ENCODE data around the gene TMEM266.

Gene TMEM266

DNA sequence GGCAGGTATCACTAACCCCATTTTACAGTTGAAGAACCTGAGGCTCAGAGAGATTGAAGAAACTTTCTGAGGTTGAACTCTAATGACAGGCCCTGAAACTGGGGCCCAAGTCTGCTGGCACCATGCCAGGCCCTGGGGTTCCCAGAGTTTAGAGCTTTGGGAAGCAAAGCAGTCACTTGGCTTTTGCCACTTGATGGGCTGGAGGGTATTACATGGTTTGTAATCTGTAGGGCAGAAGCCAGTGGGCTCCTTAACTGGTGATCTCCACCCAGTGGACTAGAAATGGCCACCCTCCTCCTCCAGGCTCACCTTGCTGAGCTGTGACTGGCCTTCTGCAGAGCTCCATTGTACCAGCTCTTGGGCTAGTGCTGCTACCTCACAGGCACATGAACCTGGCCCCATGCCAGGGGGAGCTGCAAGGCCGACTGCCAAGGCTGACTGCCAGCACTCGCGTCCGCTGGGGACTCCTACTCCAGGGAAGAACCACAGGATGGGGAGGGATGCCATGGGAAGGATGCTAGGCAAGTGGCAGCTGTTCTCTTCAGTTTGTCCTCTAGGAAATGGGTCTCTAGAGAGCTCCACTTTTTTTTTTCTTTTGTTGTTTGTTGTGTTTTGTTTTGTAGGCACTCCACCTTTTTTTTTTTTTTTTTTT lies 146.7 kb downstream of the TMEM266 start:
- DNase-seq = no peak

DNA sequence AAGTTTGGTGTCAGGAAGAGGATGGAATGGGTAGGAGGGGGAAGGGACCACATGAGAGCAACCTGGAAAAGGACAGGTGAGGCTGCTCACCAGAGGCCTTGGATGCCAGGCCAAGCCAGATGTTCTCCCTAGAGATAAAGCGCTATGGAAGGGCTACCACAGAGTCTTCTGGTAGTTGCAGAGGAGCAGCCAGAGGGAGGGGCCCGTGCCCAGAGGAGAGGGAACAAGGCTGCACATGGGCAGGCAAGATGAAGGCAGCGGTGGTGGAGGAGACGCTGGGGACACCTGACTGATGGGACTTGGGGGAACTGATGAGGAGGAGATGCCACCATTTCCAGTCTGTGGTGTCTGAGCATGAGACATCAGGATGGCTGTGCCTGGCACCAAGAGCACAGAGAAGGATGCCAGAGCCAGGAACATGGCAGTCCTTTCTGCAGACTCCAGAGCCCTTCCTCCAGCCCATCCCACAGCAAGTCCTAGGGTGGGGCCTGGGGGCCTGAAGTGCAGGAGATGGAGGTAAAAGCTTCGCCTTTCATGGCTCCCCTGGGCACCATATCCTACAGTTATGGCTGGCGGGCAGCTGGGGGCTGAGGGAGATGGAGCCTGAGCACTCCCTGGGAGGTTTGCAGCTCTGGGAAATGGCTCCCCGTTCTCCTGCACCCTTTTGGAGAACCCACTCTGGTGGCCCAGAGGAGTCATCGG lies 148.4 kb downstream of the TMEM266 start:
- no peak for DNase-seq

DNA sequence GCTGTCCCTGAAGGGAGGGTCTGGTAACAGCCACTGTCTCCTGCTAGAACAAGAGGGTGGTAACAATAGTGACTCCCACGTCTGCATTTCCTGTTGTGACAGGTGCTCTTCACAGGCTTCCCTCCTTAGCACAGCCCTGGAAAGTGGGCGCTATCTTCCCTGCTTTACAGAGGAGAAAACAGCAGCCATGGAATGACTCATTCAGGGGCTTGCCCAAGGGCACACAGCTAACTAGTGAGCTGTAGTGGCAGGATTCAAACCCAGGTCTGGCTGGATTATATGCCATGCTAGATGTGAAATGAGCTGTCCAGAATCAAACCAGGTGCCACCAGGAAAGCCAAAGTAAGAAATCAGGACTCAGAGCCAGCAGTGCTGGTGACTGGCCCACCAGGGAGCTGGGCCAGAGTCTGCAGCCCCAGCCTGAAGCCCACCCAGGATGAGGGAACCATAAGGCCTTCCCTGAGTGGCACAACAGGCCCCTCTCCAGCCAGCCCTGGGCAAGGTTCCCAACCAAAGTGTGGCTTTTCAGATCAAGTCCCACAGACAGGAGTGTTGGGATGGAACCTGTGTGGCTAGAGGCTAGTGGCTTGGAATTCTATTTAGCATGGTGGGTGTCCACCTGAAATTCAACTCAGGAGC lies 149.1 kb downstream of the TMEM266 start:
- no peak for DNase-seq

DNA sequence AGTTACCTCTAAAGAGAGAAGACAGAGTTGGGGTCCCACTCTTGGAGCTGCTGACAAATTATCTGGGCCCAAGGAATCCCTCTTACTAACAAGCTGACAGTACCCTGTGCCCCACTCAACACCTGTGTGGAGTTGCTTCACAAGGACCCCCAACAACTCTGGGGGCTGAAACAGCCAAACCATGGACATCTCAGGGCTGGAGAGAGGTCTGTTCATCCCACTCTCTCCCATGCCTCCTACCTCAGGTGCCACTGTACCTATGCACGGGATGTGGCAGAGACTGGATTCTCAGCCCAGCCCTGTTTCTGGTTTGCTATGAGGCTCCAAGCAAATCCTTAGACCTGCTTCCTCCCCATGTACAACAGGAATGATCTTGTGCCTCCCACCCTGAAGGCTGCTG lies 149.7 kb downstream of the TMEM266 start:
- no peak for DNase-seq

DNA sequence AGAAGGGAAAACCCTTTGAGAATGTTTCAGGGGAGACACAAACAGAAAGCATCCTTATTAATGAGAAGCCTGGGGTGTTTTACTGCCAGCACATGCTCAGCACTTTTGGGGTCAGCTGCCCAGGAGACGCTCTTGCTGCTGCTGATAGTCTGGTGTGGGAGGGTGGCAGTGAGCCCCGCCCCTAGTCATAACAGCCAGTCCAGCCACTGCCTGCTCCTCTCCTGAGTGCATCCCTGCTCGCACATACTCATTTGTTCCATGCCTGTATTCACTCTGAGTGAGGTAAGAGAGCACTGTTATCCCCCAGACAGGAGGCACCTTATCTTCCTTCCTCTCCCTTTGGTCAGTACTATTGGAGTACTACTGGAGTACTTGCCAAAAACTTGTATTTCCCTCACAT lies 150.2 kb downstream of the TMEM266 start:
- DNase-seq = no peak

DNA sequence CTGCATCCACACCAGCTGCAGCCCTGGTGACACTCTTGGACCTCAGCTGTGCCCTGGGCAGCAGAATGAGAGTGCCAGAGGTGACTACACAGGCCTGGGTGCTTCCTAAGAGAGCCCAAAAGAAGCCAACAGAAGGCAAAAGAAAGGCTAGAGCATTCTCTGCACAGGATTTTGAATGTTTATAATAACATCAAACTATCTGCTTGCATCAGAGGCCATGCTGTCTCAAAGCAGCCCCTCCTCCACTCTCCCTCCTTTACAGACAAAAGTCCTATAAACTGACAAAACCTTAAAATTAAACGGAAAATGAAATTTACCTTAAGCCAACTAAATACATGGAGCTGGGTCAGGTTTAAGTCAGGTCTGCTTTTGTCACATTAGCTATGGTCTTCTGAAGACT lies 155.8 kb downstream of the TMEM266 start:
- no peak for DNase-seq

DNA sequence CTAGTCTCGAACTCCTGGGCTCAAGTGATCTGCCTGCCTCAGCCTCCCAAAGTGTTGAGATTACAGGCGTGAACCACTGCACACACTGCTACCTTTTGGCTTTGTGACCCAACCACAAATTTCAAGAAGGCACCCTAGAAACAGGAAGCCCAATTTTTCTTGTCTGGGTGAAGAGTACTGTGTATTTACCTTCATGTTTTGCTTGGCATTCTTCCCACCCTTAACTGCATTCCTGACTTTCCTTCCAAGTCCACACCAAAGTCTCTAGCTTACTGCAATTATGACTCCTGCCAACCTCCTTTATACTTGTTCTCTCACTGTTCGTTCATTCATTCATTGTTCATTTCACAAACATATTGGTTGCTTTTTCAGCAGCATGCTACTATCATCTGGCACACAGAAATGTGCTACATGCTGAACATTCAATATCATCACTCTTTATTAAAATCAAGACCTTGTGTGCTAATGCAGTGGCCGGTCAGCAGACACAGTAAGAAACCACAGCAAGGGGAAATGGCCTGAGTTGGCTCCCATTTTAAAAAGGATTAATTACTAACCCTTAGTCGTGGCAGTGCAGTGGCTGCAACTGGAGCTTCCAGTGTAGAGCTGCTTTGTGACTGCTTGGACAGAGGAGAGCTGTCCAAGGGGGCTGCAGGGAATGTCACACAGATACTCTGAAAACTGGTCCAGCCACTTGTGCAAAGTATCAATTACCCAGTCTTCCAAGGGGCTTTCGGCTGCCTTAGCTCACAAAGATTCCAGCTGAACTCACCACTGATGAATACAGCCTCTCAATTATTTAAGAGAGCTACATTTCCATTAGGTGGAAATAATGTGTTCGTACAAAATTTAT lies 157.5 kb downstream of the TMEM266 start:
- no peak for DNase-seq

DNA sequence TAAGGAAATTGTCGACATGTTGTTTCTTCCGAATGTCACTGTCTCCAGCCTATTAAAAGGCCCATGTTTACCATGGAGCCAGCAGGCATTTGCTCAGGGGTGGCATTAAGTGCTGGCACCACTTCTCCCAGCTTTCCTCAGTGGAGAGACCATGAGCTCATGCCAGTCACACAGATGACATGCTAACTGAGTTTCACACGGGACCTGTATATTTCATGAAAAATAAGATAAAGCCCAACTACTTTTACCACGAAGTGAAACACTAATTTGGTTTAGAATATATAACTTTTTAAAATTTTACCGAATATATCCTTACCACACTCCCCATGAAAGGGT lies 158.1 kb downstream of the TMEM266 start:
- DNase-seq = no peak

DNA sequence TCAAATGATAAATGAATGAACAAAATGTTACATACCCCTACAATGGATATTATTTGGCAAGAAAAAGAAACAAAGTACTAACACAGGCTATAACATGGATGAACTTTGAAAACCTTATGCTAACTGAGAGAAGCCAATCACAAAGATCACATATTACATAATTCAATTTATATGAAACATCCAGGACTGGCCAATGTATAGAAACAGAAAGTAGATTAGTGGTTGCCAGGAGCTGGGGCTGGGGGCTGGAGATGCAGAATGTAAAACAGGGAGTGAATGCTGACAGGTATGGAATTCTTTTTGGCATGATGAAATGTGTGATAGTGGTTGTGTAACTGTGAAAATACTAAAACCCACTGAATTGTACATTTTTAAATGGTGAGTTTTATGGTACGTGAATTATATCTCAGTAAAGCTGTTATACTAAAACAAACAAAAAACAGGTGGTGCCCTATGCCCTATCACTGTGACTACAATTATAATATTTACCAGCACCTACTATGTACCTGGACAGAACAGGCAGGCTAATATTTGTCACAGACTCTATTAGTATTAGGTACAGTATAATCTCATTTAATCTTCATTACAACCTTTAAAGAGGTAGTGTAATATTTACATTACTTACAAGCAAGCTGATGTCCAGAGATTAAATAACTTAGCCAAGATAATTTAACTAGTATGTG lies 161.4 kb downstream of the TMEM266 start:
- DNase-seq = no peak

DNA sequence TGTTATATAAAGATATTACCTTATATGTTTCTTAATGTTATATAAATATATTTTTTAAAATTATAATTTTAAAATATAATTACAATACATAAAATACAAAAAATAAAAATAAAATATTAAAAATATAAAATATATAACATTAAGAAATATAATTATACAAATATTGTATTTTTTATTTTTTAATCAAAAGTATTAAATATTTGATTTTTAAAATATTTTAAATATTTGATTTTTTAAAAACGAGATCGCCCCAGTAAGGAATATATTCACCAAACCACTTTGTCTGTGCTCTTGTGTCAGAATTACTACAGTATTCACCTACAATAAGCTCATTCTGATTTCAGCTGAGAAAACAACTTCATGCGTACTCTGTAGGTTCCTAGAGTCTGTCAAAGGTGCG lies 162.4 kb downstream of the TMEM266 start:
- no peak for DNase-seq

DNA sequence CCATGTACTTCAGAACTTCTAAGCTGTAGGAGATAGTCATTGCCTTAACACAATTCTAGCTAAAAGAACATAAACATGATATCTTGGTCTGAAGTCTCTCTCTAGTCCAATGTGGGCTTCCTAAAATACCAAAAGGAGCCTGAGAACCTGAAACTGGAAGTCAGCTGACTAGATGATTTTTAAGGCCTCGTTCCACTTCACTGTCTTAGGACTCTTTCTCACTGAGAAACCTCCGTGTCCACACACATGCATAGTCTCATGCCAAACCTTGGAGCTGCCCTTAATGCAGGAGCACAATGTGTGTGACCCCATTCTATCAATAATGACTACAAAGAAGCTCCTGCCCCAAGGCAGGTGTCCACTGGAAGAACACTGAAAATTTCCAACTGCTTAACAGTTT lies 163.7 kb downstream of the TMEM266 start:
- DNase-seq = no peak

DNA sequence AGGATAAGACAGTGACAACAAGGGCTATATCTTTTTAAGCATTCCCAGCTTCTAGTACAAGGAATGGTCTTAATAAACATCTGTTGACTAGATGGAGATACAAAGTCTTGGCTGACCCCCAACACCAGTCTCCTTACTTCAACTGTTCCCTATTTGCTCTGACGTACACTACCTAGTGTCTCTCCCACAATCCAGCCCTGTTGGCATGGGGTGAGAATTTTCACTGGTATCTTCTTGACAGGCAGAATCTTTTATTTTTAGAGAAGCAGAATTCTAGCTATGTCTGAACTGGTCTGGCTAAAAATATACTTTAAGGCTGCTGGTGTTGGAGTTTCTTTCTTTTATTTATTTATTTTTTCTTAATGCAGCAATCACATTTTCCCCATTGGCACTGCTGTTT lies 169.5 kb downstream of the TMEM266 start:
- DNase-seq = no peak

DNA sequence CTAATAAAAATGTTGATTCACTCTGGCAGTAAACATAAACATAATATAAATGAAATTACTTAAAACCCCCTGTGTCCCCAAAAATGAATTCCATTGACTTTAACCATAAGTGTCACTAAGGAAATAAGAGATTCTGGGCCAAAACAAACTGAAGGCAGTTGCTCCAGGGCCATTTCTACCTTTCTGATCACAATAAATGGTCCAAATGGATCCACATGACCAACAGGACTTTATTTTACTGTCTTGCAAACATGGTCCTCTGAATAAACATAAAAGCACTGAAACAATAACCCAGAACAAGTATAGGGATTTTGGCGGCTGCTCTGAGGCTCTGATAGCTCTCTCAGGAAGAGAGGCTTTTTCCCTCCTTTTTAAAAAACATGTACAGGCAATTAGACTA lies 174.1 kb downstream of the TMEM266 start:
- DNase-seq = no peak

DNA sequence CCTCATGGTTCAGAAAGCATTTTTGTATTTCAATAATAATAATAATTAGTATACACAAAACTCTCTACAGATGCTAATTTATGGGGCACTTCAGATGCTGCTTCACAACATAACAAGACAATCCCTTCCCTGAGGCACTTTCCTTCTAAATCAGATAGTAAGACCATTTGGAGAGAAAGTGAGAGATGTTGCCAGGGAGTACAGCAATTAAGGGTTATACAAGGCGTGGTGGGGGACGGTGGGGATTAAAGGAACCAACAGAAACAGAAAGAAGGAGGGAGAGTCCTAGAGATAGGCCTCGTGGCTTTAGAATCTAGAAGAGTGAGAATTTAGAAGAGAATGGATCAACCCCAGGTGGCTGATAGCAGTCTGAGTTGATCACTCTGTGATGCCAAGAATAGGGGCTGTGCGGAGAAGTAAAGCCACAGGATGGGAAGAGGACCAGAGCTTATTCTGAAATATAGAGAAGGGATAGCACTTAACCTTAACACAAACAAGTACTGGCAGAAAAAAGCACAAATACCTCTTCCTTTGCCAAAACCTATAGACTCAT lies 174.6 kb downstream of the TMEM266 start:
- no peak for DNase-seq

DNA sequence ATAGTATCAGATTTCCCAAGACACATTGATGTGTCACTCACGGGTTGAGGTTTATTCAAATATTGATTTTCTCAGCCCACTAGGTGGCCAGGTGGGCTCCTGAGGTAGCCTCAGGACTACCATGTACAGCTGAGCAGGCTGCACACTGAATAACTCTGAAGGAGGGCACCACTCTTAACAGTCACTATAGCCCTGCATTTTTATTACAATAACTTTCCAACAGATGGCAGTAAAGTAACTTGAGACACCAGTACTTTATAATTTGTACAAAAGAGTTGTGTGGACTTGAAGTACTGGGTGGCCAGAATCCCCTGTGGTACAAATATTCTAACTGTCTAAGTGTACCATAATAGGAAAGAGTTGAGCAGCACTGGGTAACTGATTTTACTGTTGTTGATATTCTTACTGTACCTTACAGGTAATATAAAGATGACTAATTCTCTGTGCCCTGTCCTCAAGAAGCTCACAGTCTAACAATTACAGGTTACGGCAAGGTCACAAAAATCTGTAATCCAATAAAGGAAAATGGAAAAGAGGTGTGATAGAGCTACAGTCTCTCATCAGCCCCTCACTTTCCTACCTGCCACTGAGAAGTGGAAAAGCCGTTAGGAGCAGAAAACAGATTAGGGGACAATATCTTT lies 175.5 kb downstream of the TMEM266 start:
- no peak for DNase-seq

DNA sequence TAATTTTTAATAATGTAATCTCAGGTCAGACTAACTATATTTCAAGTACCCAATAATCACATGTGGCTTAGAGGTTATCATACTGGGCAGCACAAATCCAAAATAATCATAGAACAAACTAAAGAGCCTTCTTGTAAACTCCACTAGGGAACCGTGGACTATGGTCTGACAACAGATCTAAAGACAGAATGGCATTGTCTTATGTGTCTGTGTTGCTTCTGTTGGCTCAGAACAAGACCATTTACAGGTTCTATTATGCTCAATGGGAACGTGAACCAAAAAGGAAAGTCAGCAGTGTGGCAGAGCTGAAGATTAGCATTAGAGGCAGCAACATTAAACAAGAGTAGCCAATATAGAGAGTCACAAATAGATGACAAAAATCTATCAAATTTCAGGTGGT lies 176.6 kb downstream of the TMEM266 start:
- no peak for DNase-seq

DNA sequence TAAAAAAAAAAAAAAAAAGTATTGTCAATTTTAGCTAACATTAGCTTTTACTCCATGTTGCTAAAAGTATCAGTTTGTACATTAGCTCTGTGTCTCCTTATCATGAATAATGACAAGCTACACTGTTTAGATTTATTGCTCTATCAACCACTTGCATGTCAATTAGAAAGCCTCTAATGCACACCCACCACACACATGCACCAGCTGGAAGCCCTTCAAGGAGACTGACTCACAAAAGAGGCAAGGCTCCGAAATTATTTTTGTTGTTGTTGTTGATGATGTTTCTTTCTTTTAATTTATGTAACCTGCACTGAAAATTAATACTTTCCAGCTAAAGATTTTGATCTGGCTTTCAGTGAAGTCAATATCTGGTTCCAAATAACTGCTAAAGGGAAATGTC lies 180.0 kb downstream of the TMEM266 start:
- no peak for DNase-seq

DNA sequence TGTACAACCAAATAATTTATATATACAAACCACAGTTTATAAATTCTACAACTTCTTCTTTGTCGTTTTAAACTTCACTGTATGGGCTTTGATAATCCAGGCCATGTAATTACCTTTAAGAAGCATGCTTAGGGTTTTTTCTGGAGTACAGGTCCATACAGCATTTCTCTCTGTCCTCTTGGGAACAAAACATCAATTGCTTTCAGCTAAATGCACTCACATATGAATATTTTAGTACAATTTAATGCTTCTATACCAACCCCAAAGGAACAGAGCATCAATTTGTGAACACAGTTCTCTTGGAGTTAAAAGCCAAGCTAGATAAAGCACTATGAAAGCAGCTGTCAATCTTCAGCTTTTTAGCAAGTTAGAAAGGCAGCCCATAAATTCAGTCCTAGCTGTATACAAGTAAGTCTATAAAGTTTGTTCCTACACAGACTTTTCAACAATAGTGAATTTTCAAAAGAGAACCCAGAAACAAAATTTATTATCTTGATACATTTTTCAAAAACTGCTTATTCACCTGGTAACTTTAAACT lies 185.4 kb downstream of the TMEM266 start:
- no peak for DNase-seq

DNA sequence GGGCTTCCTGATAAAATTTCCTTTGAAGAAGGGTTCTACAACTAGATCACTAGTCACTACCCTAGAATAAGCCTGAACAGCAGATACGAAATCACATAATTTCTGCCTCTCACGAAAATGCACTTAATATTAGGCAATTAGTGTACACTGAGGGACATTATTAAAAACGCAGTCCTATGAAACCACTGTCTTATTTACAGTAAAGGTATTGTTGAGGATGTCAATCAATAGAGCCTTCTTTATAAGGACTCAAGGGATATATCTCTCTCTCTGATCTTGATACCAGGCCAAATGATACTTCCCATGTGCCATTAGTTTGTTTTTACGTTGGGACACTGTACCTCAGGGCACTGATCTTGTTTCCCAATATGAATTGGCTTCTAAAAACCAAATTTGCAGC lies 191.9 kb downstream of the TMEM266 start:
- DNase-seq = no peak

DNA sequence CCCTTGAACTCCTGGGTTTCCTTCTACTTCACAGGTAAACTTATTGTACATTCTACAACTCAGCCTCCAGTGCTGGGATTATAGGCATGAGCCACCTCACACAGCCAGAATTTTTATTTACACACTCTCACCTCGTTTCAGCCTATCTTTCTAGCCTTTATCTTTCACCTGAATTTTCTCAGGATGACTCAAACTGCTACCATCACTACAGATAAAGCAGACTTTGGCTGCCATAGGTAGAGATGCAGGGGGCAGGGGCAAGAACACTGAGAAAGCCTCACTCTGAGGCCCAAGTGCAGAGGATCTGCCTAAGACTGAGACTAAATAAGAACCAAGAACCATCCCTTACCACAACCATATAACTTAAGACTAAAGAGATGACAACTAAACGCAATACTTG lies 192.5 kb downstream of the TMEM266 start:
- DNase-seq = no peak

DNA sequence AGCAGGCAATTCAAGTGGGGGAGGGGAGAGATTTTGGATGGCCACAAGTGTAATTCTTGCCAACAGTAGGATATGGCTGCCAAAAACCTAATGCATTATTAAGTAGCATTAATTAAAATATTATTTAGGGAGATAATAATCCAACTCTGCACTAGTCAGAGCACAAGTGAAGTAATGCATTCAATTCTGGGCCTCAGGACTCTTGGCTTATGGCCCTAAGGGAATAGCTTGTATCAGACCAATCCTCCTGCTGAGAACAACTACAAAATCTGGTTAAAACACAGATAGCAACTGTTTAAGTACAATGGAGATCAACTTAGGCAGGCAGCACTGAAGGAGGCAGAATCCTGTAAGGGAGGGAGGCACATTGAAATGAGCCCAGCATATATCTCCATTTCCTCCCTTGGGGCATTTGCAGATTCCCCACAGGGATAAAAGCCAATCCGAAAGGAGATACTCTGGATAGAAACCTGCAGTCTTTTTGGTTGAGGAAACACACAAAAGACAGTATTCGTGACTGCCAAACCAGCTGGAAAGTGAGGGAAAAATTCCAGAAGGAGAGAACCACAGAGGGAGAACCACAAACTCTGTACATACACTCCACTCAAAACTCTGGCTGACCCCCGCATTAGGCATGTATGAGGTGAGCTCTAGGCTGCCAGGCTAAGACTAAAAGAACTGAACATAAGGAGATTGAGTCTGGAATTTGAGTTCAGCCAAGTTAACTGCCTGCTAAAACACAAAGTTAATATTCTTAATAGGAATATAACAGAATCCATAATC lies 194.1 kb downstream of the TMEM266 start:
- DNase-seq = no peak
